HG02970 (cell line): ENCODE data around the gene COA5.

Source experiments
- ATAC-seq: cut with Tn5 transposase; IDR thresholded peaks from one replicate; pipeline ENCODE4 v1.9.1; 2021; ENCODE audit warnings: mild to moderate bottlenecking, moderate library complexity, moderate number of reproducible peaks; ENCODE audit not compliant: unreplicated experiment, low FRiP score

COA5 gene

DNA sequence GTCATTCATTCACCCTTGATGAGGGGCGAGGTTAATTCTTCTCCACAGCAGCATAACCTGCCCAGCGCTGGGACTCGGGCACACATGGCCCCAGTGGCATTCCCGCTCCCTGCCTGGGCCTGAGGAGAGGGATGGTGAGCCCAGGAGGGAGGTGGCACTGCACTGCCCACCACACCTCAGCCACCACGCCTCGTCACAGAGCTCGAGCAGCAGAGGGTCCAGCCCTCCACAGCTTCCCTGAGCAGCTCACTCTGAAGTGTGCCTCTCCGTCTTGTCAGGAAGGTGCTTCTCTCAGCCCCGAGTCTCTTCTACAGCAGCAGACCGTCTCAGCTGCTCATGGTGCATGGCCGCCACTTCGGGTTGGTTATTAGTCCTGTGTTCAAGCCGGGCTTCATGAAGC lies 34.9 kb downstream of the COA5 start:
- no peak for ATAC-seq

DNA sequence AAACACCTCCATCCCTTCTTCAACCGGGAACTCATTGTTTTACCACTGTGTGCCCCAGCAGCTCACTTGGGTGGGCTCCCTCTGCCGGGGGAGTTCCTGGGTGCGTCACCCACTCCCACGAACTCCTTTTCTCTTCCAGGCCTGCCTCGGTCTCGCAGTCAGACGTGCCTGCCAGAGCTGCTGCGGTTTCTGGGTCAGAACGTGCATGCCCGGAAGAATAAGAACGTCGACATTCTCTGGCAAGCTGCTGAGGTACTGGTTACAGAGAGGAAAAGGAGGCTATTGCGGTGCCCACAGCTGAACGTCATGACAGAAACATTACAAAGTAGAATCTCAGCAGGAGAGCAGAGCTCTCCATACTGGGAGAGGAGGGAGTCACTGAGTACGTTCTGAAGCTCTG lies 35.6 kb downstream of the COA5 start:
- ATAC-seq: no peak

DNA sequence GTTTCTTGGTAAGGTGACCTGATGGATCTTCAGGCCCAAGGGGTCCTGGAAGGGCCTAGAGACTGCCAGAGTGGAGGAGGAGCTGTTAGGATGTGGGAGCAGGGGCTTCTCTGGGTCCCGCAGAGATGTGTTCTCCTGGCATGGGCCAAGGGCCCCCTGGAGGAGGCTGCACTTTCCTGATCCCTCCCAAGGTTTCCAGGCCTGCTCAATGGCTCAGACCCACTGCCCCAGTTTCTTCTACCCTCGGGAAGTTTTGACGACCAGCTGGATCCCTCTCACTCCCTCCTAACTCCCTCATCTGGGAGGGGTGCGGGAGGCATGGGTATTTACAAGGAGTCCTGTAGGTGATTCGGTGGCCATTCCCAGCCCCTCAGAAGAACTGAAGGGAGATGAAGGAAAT lies 36.1 kb downstream of the COA5 start:
- ATAC-seq: no peak

DNA sequence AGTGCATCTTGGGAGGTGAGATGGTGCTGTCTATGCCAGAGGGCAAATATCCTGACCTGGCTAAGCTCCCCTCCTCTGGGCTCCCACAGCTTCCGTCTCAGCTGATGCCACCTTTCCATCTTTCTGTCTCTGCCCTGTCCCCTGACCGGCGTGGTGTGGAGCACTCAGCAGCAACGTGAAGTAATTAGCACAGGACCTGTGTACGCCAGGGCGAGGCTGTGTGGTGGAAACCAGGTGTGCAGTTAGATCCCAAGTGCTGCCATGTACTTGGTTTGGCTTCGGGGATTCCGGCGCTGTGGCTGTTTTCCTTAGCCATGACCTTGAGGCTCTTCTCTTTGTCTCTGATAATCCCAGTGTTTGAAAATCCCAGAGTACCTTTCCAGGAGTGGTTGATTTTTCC lies 36.5 kb downstream of the COA5 start:
- ATAC-seq: no peak

DNA sequence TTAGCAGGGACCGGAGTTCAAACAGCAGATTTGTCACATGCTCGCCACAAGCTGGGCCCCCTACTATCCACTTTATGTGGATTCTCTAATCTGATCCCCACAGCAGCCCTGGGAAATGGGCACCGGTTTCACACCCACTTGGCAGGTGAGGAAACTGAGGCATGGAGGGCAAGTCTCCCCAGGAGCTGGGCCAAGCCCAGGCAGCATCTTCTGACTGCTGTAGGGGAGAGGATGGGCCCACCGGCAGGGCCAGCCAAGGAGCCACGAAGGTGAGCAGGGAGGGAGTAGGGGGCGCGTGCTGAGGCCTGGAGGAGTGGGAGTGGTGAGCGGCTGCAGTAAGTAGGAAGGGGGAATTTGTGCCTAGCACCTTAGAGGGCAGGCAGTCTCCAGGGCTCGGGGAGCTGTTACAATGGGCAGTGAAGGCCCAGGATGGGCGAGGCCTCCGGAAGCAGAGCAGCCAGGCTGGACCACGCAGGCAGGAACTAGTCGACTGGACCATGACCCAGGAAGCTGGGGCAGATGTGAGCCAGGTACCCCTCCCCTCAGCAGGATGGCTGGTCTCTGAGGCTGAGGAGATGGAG lies 37.1 kb downstream of the COA5 start:
- ATAC-seq: no peak

DNA sequence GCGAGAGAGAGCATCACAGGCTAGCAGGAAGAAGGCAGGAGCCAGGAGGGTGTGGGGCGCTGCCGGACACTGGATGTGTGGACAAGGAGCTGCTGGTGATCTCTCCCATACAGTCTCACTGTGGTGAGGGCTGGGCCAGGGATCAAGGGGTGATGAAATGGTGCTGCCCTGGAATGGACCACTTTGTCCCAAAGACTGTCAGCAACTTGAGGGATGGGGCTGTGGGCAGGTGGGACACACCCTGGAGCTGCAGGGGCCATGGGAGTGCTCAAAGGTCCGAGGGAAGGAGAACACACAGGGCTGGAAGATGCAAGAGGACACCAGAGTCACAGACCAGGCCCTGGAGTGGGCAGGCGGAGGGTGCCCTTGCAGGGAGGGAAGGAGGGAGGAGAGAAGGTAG lies 38.0 kb downstream of the COA5 start:
- no peak for ATAC-seq

DNA sequence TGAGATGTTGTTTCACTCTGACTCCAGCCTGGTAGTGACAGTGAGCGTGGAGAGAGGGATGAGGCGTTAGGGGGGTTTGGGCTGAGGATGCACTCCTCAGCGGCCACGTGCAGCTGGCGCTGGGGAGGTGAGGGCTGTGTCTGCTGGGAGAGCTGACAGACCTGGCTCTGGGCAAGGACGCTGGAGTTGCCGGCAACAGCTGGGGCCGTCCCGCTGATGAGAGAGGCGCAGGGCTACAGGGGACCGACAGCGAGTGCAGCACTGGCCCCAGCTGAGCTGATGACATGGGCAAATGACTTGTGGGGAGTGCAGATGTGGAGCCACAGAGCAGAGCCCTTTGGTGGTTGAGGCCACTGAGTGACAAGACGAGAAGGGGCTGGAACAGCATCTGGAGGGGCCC lies 38.4 kb downstream of the COA5 start:
- no peak for ATAC-seq

DNA sequence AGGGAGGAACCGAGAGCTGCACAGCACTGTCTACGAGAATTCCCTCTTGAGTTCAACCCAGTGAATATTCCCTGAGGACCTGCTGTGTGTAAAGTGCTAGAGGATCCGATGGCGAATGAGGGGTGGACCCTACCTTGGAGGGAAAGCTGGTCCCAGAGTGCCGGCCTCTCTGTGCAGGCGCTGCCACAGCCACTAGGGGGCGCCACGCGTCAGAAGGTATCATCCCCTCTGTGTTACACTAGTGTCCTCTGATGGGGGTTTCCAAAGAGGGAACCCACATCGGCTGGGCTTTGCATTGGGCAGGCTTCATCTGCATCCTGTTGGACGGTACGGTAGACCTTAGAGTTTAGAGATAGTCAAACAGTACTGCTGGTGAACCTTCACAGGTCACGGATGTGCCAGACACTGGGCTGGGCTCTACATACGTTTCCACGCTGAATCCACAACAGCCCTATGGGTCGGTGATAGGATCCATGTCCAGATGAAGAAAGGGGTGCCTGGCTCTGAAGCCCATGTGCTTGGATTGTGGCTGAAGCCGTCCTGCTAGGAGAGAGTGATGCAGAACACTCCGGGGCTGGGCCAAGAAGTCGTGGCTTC lies 39.0 kb downstream of the COA5 start:
- no peak for ATAC-seq

DNA sequence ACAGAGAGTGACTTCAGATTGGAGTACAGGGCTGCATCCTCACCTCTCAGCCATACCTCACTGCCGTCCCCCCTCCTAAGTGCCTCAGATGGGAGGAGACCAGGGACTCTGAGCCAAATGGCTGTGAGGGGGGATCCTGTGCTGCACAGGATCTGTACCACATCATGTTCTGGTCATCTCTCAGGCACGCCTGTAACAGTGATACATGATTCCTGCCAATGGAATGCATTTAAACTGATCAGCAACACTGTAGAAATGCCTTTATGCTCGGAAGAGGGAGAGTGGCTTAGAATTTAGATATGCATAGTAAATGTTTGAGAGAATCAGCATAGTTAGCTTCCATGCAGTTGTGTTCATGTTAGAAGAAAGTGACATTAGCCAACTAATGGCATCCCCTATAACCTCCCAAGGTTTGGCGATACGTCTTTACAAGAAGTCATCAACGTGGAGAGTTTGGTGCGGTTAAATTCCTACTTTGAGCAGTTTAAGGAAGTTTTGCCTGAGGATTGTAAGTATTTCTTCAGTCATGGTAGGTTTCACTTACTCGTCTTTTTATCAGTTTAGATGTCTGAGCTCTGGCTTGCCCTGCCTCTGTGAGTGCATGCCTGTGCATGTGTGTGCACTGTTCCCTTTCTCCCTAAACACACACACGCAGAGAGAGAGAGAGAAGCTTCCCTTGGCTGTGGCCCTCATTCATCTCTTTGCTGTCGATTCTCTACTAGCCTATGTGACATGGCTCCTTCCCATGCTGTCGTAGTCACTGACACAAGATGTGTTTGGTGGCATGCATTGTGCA lies 40.0 kb downstream of the COA5 start:
- no peak for ATAC-seq

DNA sequence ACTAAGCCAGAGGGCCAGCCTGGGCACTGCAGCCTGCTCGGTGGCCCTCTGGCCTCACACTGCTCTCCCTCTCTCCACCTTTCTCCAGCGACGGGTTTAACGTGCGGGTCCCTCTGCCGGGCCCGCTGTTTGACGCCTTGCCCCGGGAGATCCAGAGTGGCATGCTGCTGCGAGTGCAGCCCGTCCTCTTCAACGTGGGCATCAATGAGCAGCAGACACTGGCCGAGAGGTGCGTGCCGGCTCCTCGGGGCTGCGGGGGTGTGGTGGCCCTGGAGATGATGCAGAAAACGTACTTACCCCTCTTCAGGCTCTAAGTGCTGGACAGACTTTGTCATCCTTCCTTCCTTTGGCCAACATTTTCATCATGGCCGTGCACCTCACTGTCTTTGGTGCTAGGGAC lies 42.4 kb downstream of the COA5 start:
- ATAC-seq: no peak

DNA sequence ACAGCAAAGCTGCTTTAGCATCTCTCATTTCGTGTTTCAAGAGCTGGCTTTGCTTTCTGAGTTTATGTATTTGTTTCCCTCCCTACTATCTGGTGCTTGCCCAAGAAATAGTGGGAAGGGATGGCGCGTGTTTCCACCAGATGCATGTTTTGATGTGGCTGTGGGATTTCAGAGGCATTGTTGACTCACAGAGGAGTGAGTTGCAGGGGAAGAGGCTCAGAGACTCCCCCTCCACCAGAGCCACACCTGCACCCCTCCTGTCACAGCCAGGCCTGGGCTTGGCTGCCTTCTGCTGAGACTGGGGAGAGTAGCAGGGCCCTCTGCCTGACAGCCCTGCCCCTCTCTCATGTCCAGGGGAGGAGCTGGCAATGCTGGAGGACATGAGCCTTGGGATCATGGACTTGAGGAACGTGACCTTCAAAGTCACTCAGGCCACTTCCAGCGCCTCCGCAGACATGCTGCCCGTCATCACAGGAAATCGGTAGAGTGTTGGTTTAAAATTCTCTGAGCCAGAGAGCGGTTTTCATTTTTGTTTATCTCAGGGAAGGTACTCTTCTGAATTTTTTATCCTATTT lies 42.9 kb downstream of the COA5 start:
- no peak for ATAC-seq

DNA sequence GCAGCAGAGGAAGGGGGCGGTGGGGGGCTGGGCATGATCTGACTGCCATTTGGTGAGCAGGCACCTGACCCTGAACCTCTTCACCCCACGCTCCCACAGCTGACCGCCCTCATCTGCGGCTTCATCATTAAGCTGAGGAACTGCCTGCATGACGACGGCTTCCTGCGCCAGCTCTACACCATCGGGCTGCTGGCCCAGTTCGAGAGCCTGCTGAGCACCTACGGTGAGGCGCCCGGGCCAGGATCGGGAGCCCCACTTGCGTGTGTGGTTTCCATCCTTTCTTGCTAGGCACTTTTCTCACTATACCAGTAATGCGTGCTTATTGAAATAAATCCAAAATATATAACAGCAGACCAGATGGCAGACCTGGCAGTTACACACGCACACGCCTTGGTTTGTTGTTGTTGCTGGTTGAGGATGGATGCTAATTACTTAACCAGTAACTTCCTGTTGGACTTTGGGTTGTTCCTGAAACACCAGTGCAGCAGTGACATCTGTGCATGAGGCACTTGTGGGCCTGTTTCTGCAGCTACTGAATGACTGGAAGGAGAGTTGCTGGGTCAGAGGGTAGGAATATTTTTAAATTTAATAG lies 43.7 kb downstream of the COA5 start:
- ATAC-seq: no peak

DNA sequence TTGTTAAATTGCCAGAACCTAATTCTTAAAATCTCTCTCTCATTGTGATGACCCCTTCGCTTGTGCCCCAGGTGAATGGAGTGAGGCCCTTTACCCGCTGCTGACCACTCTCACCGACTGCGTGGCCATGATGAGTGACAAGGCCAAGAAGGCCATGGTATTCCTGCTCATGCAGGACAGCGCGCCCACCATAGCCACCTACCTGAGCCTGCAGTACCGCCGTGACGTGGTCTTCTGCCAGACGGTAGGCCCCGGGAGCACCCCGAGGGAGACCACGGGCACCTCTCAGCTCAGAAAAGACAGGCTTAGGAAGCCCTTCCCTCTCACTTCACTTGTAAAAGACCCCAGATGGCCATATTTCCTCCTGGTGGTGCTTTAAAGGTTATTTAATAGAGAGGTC lies 44.9 kb downstream of the COA5 start:
- no peak for ATAC-seq

DNA sequence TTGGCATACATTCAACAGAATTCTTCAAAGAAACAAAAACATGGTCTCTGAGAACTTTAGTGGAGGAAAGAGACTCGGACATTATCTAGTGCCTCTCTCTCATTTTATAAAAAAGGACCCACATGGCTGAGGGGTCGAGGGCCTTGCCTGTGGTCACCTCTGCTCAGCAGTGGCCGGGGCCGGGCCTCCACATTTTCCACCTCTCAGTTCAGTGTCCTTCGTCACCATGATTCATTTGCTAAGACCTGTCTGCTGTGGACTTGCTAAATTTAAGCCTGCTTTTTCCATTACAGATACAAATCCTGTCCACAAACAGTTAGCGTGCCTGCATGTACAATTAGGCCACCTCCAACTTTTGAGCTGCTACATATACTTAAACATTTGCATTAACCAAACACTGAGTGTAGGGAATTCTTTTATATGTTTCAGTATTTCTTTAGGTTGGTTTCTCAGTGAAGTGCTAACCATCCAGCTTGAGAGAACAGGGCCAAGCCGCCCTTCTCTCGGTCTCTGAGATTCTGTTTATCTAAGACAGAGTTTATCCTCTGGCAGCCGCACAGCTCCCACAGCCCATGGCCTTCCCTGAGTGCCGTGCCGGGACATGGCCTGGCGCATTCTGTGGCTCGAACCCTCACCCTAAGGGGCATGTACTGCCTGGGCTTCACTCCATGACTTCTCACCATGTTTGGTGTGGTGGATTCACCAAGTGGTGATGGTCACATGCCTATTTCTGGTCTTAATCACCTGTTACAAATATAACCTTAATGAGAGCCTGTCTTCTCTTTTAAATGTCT lies 46.2 kb downstream of the COA5 start:
- ATAC-seq: no peak

DNA sequence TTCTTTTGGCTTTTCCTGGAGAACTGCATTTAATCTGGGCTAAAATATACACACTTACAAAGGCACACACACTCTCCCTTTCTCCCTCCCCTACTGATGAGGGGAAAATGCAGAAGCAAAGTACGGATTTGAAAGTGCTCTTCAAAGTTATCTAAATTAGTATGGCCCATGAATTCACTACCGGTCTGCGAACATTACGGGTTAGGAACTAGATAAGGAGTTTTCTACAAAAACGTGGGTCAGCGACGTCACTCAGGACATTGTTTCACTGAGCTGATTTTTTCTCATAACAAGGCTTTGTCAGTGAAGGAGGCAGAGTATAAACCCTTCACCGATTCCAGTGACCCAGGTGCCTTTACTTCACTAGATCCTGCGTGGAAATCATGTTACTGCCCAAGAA lies 47.3 kb downstream of the COA5 start:
- no peak for ATAC-seq

DNA sequence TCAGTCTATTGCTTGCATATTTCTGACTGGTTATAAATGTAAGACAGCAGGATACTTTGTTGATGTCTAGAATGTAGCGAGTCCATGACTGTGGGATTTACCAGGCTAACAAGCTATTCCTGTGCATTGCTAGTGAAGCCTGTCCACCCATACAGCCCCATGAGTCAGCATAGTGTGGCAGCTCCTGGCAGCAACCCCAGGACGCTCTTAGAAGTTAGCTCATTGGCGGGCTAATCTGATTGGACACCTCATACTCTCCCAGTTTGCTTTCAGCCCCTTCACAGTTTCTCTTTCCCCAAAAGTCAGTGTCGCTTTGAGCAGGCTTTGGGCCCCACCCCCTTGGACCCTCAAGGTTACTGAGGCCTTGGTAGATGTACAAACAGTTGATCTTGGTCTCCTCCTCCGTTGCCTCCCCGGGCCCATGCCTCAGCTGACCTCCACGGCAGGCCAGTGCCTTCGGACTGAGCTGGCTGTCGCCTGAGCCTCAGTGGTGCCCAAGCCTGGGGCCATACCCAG lies 48.0 kb downstream of the COA5 start:
- ATAC-seq: no peak

DNA sequence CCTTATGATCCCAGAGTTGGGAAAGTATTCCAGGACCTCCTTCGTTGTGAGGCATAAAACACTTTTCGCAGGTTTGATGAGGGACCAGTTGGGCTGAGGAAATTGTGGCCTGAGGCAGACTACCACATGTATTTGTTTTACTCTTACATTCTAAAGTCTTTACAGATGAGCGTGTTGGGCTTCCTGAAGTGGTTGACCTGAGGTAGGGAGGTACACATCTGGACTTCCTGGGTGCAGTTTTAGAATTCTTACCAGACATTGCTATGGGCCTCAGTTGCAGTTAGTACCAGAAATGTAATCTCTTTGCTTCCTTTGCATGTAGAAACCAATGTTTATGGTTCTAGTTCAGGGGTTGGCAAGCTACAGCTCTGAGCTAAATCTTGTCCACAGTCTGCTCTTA lies 48.7 kb downstream of the COA5 start:
- no peak for ATAC-seq

DNA sequence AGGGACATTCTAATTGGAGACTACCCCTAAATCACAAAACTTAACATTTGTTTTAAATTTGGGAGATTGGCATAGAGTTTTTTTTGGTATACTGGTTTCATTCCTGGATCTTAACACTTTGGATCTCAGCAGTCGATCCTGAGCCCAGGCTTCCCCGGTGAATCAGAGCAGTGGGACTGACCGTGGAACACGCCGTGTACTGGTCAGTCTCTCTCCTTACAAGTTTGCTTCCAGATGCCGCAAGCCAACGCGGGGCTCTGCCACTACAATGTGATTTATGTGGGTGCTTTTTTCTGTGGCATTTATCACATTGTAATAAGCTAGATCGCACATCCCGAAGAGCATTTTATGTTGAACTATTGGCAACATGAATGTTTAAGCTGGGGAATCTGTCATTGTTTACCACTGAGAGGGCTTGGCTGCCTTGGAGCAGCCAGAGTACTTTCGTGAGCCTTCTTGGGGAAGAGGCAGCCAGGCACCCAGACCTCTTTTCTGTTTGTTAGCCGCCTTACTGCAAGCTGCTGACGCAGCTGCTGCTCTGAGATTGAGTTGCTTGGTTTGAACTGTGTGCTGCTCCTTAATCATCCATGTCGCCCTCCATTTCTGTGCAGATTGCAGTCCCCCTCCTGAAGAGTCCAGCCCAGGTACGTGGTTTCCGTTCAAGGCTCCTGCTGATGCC lies 49.3 kb downstream of the COA5 start:
- no peak for ATAC-seq

DNA sequence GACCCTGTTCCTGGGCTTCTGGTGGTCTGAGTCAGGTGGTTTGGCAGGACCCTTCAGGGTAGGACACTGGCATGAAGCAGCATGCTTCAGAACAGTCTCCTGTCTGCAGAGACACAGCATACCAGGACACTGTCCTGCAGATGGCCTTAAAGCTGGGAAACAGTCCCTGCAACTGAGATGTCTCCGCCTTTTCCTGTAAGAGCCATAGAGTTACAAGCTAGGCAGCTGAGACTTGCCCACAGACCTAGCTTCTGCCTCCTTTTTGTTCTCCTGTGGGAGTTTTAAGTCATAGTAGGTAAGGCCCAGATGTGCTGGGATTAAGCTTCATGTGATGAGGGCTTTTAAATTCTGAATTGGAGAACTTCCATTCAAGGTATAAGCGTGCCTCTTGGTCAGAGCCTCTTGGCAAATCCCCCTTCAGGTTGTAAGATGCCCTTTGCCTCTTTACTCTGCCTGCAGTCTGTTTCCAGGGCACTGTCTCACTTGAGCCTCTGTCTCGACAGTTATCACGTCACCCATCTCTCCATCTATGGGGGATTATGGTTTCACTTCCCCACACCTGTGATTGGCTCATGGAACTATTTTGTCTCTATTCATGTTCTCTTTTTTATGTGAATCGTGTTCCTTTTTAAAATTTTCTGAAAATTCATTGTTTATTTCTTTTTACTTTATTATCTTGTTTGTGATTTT lies 51.8 kb downstream of the COA5 start:
- no peak for ATAC-seq
